Measurements from ENCODE around the gene TRIM46.
"Not testable (repeated sequence)": the region's sequence is repeated elsewhere in the genome, so short reads cannot be mapped to it uniquely, and the experiment has no call there.

The TRIM46 gene

DNA sequence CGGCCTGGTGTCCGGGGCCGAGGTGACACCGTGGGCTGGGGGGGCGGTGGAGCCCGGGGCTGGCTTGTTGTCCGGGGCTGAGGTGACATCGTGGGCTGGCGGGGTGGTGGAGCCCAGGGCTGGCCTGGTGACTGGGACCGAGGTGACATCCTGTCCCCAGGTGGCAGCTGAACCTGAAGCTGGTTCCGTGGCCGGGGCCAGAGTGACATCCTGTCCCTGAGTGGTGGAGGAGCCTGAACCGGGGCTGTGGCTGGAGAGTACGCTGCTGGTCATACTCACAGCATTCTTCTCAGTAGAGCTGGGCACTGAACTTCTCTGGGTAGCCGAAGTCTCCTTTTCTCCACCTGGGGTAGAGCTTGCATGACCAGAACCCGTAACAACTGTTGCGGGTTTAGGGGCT lies 18.3 kb downstream of the TRIM46 start:
- Histone ChIP-seq H3K4me3 (ENCODE audit: low read depth, low read length) (no peak overlapping the region), H3K27me3 (ENCODE audit: insufficient read depth, low read length) (no peaks in the 10 kb centered on the region), H3K4me1 (ENCODE audit: control insufficient read depth, insufficient read depth, low read length, unreplicated experiment) (peaks cover 25% of the 10 kb centered on the region), H3K27ac (ENCODE audit: low read depth, low read length) (0 out of 2 replicates have a peak overlapping the region, but pooled peaks have one; percentile 29), H2AFZ (ENCODE audit: low read length, unreplicated experiment) (no peak overlapping the region), H3K79me2 (ENCODE audit: control insufficient read depth, insufficient read depth, low read length, unreplicated experiment) (peaks cover 17% of the 10 kb centered on the region), H3K36me3 (ENCODE audit: insufficient read depth, low read length) (peaks cover 6% of the 10 kb centered on the region; the same call in 1 of the 2 replicates)

DNA sequence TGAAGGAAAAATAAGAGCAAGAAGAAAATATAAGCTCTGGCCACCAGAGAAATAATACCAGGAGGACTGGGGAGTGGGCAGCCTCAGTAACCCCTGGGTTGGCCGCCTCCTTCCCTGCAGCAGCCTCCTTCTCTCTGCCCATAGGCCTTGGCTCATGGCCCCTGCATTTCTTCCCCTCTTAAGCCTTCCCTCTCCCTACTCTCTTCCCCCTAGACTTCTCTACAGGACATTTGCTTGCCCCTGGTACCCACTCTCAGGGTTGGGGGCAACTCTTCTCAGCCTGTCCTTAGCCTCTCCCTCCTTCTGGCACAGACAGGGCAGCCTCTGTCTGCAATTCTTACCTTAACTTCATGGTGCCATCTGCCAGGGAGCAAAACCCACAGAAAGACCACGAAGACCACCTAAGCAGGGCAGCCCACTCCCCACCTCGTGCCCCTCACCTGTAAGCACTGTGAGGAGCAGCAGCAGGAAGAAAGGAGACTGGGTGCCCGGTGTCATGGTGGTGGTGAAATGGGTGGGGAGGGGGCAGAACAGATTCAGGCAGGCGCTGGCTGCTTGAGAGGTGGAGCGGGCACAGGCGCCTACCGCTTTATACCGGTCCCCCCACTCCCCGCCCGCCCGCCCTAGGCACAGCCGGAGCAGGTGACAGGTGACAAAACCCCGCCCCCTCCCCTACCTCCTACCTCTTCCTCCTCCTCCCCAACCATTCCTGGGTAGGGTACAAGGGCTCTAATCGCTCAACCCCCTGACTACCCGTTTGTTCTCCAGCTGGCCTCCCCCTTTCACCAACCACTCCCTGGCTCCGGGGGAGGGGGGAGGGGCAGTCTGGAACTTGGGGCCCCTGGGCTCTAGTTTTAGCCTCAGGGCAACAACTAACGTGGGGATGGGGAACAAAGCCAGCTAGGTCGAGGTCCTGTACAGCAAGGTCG lies 19.0 kb downstream of the TRIM46 start:
- peaks cover 26% of the 10 kb centered on the region for H3K4me1 ChIP-seq (ENCODE audit: control insufficient read depth, insufficient read depth, low read length, unreplicated experiment)
- peaks cover 19% of the 10 kb centered on the region for H3K79me2 ChIP-seq (ENCODE audit: control insufficient read depth, insufficient read depth, low read length, unreplicated experiment)
- H2AFZ ChIP-seq (ENCODE audit: low read length, unreplicated experiment) = peak overlapping the region; percentile 74
- H3K36me3 ChIP-seq (ENCODE audit: insufficient read depth, low read length) = peaks cover 9% of the 10 kb centered on the region; the same call in 1 of the 2 replicates
- peak overlapping the region; percentile 96 for H3K27ac ChIP-seq (ENCODE audit: low read depth, low read length)
- H3K4me3 ChIP-seq (ENCODE audit: low read depth, low read length) = peak overlapping the region; percentile 86
- H3K27me3 ChIP-seq (ENCODE audit: insufficient read depth, low read length) = no peaks in the 10 kb centered on the region

DNA sequence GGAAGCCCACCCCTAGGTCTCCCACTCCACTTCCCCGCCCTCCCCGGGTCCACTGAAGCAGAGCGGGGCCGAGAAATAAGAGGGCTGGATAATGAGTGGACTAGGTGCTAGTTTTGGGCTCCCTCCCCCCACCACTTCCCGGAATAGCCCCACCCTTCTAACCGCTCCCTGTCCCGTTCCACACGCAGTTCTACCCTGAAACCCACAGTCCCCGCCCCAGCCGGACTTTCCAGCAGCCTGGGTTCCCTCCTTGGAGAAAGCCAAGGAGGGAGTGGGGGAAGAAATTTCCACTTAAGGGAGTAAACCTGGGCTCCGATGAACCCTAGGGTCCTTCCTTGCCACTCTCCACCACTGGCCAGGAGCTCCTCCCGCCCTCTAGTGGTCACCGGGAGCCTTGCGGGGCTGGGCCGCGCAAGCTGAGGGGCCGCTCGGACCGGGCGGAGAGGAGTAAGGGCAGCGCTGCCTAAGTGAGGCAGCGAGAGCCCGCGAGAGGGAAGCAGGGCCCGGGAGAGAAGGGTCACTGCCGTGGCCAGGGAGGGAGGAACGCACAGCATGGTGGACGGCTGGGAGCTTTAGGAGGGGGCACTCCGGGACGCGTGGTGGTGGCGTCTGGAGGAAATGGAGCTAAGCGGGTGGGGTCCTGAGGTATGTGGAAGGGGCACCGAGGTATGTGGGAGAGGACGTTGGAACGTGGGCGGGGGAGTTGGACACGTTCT lies 19.8 kb downstream of the TRIM46 start:
- no peaks in the 10 kb centered on the region for H3K27me3 ChIP-seq (ENCODE audit: insufficient read depth, low read length)
- H3K4me1 ChIP-seq (ENCODE audit: control insufficient read depth, insufficient read depth, low read length, unreplicated experiment) = peaks cover 26% of the 10 kb centered on the region
- H3K36me3 ChIP-seq (ENCODE audit: insufficient read depth, low read length) = peaks cover 9% of the 10 kb centered on the region; the same call in 1 of the 2 replicates
- peak overlapping the region; percentile 86 for H3K4me3 ChIP-seq (ENCODE audit: low read depth, low read length)
- H3K79me2 ChIP-seq (ENCODE audit: control insufficient read depth, insufficient read depth, low read length, unreplicated experiment) = peaks cover 19% of the 10 kb centered on the region
- H2AFZ ChIP-seq (ENCODE audit: low read length, unreplicated experiment) = peak overlapping the region; percentile 74
- peak overlapping the region; percentile 96 for H3K27ac ChIP-seq (ENCODE audit: low read depth, low read length)

DNA sequence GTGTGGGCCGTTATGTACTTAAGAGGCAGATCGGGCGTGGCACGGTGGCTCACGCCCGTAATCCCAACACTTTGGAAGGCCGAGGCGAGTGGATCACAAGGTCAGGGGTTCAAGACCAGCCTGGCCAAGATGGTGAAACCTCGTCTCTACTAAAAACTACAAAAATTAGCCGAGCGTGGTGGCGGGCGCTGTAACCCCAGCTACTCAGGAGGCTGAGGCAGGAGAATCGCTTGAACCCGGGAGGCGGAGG lies 20.3 kb downstream of the TRIM46 start:
- peaks cover 26% of the 10 kb centered on the region for H3K4me1 ChIP-seq (ENCODE audit: control insufficient read depth, insufficient read depth, low read length, unreplicated experiment)
- not testable (repeated sequence) for H3K27me3 ChIP-seq (ENCODE audit: insufficient read depth, low read length); H3K36me3 ChIP-seq (ENCODE audit: insufficient read depth, low read length)
- peak overlapping the region; percentile 96 for H3K27ac ChIP-seq (ENCODE audit: low read depth, low read length)
- peak overlapping the region; percentile 86 for H3K4me3 ChIP-seq (ENCODE audit: low read depth, low read length)
- peaks cover 19% of the 10 kb centered on the region for H3K79me2 ChIP-seq (ENCODE audit: control insufficient read depth, insufficient read depth, low read length, unreplicated experiment)
- peak overlapping the region; percentile 56 for H2AFZ ChIP-seq (ENCODE audit: low read length, unreplicated experiment)

DNA sequence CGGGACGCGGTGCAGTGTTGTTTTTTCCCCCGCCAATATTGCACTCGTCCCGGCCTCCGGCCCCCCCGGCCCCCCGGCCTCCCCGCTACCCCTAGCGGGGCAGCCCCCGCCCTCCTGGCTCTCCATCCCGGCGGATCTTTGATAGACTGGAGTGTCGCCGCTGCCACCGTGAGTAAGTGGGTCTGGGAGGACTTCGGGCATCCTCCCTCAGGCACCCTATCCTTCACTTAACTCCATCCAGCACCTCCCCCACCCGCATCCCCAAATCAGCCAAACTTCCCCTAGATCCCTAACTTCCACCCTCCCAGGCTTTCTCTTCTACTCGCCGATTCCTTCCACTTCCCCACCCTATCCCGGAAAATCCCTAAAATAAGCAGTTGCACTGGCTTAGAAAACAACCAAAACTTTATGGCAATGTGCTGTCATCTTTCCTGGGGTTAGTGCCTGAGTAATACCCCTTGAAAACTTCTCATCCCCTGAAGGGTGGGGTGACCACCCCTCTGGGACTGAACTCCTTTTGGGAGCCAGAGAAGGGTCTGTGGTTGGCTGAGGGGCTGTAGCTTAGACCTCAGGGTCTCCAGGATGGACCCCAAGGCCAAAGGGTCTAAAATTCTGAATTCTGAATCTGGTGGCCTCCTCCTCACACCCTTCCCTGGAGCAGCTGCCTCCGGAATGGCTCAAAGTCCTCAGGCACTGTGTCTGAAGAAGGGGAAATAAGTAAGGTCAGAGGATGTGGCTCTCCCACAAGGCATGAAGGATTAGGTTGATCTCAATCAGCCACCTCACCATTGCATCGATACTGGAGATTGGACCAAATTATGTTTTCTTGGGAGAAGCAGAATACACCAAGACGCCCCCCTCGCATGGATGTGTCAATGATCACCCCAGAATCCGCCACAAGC lies 21.8 kb downstream of the TRIM46 start:
- Histone ChIP-seq H3K79me2 (ENCODE audit: control insufficient read depth, insufficient read depth, low read length, unreplicated experiment) (peaks cover 19% of the 10 kb centered on the region), H3K4me1 (ENCODE audit: control insufficient read depth, insufficient read depth, low read length, unreplicated experiment) (peaks cover 26% of the 10 kb centered on the region), H3K27me3 (ENCODE audit: insufficient read depth, low read length) (no peaks in the 10 kb centered on the region), H3K4me3 (ENCODE audit: low read depth, low read length) (peak overlapping the region; percentile 86), H3K27ac (ENCODE audit: low read depth, low read length) (peak overlapping the region; percentile 96), H3K36me3 (ENCODE audit: insufficient read depth, low read length) (peaks cover 13% of the 10 kb centered on the region; the same call in 1 of the 2 replicates), H2AFZ (ENCODE audit: low read length, unreplicated experiment) (no peak overlapping the region)

DNA sequence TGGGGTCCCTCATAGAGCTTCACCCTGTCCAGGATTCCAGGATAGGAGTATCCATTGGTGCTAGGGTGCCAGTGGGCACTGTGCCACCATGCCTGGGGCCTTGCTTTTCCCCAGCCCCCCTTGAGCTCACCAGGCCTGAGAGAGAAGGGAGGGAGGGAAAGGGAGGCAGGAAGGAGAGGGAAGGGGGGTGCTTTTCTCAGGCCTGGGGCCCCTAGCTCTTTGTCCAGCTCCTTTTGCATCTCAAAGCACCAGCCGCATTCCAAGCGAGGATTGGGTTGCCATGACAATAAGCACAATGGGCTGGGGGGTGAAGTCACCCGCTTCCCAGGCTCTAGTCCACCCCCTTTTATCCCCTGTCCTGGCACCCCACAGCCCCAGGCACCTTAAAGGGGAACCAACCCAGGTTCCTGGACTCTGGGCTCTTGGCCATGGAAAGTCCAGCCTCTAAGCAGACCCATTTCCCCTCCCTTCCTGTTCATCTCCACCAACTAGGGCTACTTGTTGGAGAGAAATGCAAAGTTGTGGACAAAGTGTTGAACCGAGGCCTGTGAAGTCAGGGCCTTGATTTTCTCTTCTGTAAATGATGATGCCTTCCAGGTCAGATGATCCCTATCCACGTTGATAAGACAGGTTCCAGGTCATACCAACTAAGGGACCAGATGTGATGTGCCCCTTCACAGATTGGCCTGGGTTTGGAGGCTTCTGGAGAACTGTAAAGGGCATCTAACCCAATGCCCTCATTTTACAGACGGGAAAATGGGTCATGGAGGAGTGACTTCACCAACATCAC lies 22.6 kb downstream of the TRIM46 start:
- Histone ChIP-seq H3K4me3 (ENCODE audit: low read depth, low read length) (peak overlapping the region; percentile 86), H3K79me2 (ENCODE audit: control insufficient read depth, insufficient read depth, low read length, unreplicated experiment) (peaks cover 19% of the 10 kb centered on the region), H3K27ac (ENCODE audit: low read depth, low read length) (peak overlapping the region; percentile 96), H2AFZ (ENCODE audit: low read length, unreplicated experiment) (no peak overlapping the region), H3K36me3 (ENCODE audit: insufficient read depth, low read length) (peaks cover 16% of the 10 kb centered on the region; the same call in 1 of the 2 replicates), H3K27me3 (ENCODE audit: insufficient read depth, low read length) (no peaks in the 10 kb centered on the region), H3K4me1 (ENCODE audit: control insufficient read depth, insufficient read depth, low read length, unreplicated experiment) (peaks cover 26% of the 10 kb centered on the region)

DNA sequence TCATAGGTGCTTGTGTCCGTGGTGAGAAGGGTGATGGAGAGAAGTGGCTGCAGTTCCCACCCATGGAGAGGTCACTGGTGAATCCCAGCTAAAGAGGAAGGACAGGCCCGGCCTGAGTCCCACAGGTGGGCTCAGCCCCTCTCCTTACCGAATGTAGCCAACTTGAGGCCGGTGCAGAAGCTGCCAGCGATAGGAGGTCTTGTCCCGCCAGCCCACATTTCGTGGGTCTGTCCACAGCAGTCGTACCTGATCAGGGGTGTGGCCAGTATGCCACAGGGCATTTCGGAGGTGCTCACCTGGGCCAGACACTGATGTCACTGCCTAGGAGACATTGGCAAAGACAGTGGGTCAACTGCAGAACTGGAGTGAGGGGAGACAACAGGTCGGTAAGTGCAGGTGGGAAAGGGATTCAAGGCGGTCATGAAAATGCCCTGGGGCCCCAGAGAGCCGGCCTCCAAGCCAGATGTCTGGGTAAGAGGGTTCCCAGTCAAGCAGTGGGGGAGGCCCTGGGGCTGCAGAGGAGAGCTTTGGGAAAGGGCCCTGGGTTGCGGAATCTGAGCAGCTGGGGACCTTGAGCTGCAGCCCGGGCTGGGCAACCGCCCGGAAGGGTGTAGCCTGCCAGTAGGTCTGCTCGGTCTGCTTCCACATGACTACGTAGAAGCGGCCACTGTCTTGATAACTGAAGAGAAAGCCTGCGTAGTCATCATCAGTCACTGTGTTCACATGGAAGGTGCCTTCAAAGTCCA lies 23.4 kb downstream of the TRIM46 start:
- H3K79me2 ChIP-seq (ENCODE audit: control insufficient read depth, insufficient read depth, low read length, unreplicated experiment) = peaks cover 19% of the 10 kb centered on the region
- no peaks in the 10 kb centered on the region for H3K27me3 ChIP-seq (ENCODE audit: insufficient read depth, low read length)
- peaks cover 26% of the 10 kb centered on the region for H3K4me1 ChIP-seq (ENCODE audit: control insufficient read depth, insufficient read depth, low read length, unreplicated experiment)
- peak overlapping the region; percentile 86; the same call in 1 of the 2 replicates for H3K4me3 ChIP-seq (ENCODE audit: low read depth, low read length)
- peaks cover 16% of the 10 kb centered on the region; the same call in 1 of the 2 replicates for H3K36me3 ChIP-seq (ENCODE audit: insufficient read depth, low read length)
- no peak overlapping the region for H2AFZ ChIP-seq (ENCODE audit: low read length, unreplicated experiment)
- H3K27ac ChIP-seq (ENCODE audit: low read depth, low read length) = no peak overlapping the region

DNA sequence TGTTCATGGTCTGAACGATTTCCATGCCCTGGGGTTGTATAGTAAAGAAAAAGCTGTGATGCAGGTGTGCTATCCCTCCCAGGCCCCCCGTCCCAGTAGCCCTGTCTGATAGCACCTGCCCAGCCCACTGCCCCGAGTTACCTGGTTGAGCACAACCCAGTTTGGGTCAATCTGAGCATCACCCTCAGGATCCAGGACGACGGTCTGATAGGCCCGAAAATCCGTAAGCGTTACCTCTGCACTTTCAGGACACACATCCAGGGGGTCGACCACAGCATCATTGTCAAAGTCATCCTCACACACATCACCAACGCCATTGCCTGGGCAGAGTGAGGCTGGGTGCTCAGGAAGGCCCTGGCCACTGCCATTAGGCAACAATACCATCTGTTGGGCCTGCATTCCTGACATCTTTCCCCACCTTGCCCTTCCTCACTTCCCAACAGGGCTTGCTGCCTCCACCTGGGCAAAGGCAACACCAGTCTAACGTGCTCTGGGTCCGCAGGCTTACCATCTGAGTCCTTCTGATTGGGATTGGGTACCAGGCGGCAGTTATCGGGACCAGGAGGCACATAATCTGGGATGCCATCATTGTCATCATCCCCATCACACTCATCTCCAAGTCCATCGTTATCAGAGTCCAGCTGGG lies 24.4 kb downstream of the TRIM46 start:
- Histone ChIP-seq H2AFZ (ENCODE audit: low read length, unreplicated experiment) (no peak overlapping the region), H3K79me2 (ENCODE audit: control insufficient read depth, insufficient read depth, low read length, unreplicated experiment) (peaks cover 19% of the 10 kb centered on the region), H3K27ac (ENCODE audit: low read depth, low read length) (no peak overlapping the region), H3K4me3 (ENCODE audit: low read depth, low read length) (no peak overlapping the region), H3K27me3 (ENCODE audit: insufficient read depth, low read length) (no peaks in the 10 kb centered on the region), H3K4me1 (ENCODE audit: control insufficient read depth, insufficient read depth, low read length, unreplicated experiment) (peaks cover 21% of the 10 kb centered on the region), H3K36me3 (ENCODE audit: insufficient read depth, low read length) (peaks cover 16% of the 10 kb centered on the region; the same call in 1 of the 2 replicates)

DNA sequence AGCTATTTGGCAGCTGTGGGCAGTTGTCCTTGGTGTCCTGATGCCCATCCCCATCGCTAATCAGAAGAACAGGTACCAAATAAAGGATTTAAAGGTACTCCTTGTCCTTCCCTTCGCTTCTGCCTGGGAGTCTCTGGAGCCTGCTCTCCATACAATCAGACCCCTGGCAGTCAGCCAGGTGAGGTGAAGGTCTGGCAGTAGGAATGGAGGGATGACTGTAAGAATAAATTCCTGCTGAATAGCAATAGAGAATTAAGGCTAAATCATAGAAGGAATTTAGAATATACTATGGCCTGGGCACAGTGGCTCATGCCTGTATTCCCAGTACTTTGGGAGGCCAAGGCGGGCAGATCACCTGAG lies 24.9 kb downstream of the TRIM46 start:
- H3K79me2 ChIP-seq (ENCODE audit: control insufficient read depth, insufficient read depth, low read length, unreplicated experiment) = peaks cover 19% of the 10 kb centered on the region
- H3K27me3 ChIP-seq (ENCODE audit: insufficient read depth, low read length) = no peaks in the 10 kb centered on the region
- H3K4me1 ChIP-seq (ENCODE audit: control insufficient read depth, insufficient read depth, low read length, unreplicated experiment) = peaks cover 19% of the 10 kb centered on the region
- H3K36me3 ChIP-seq (ENCODE audit: insufficient read depth, low read length) = peaks cover 16% of the 10 kb centered on the region; the same call in 1 of the 2 replicates
- no peak overlapping the region for H3K27ac ChIP-seq (ENCODE audit: low read depth, low read length)
- H3K4me3 ChIP-seq (ENCODE audit: low read depth, low read length) = no peak overlapping the region
- no peak overlapping the region for H2AFZ ChIP-seq (ENCODE audit: low read length, unreplicated experiment)

Measured in ACC112 (cell line).